ENCODE measurements around the gene DFFB. TPM values are rescaled to one million over a fixed set of nuclear protein-coding genes. Genes with fewer than 3 reads are reported as not detected.

Gene DFFB
- polyA plus RNA-seq, 3 donors: 5.9 to 14.7 (median 6.6) TPM

GRCh38 chr1:3925256-3925655, 68.0 kb downstream of the DFFB start:
- Histone ChIP-seq H3K9me3 (replicated peaks in 1 of 2; ENCODE audit: control insufficient read depth in 1 of 2, insufficient read depth in 1 of 2, low read length in 2 of 2) (no peaks in the 10 kb centered on the region), H2AFZ (ENCODE audit: insufficient read depth, low read depth, low read length, poor library complexity, severe bottlenecking) (no peak overlapping the region), H4K20me1 (ENCODE audit: insufficient read depth, low read length) (no peaks in the 10 kb centered on the region), H3K36me3 (replicated peaks in 1 of 2; ENCODE audit: control insufficient read depth in 1 of 2, insufficient read depth in 2 of 2, low read length in 2 of 2) (no peaks in the 10 kb centered on the region), H3K4me2 (replicated peaks; ENCODE audit: extremely low read depth, low read length, poor library complexity, severe bottlenecking) (no peak overlapping the region), H3K4me3 (replicated peaks in 1 of 3; ENCODE audit: low read depth in 2 of 3, low read length in 3 of 3) (no peak overlapping the region), H3K4me1 (ENCODE audit: control insufficient read depth in 1 of 2, insufficient read depth in 2 of 2, low read length in 2 of 2) (no peaks in the 10 kb centered on the region), H3K27me3 (ENCODE audit: control insufficient read depth in 2 of 2, insufficient read depth in 2 of 2, low read length in 2 of 2) (no peaks in the 10 kb centered on the region), H3K9ac (ENCODE audit: insufficient read depth, low read length, poor library complexity, severe bottlenecking) (no peak overlapping the region), H3K79me2 (ENCODE audit: insufficient read depth, low read length) (no peaks in the 10 kb centered on the region), H3K27ac (ENCODE audit: low read depth in 1 of 2, low read length in 2 of 2) (no peak overlapping the region)
- Mint-ChIP-seq H3K27ac (no peak overlapping the region), H3K4me3 (no peak overlapping the region), H3K9me3 (peaks cover 0 to 6% (median 3%) of the 10 kb centered on the region in 7 donors), H3K36me3 (no peaks in the 10 kb centered on the region), H3K4me1 (no peaks in the 10 kb centered on the region), H3K27me3 (ENCODE audit: low read depth in 3 of 3) (peaks cover 8 to 10% (median 10%) of the 10 kb centered on the region in 3 donors)
- WGBS (ENCODE audit: insufficient coverage): 93% methylated on average over 12 of the region's 12 CpGs
- no peak for TF ChIP-seq CTCF (IDR thresholded peaks at IDR 0.05)
- DNase-seq: no peak
- intact Hi-C loops (cut with micrococcal nuclease): no loop called here

GRCh38 chr1:3925762-3926161, 68.5 kb downstream of the DFFB start:
- H3K79me2 ChIP-seq (ENCODE audit: insufficient read depth, low read length): no peaks in the 10 kb centered on the region
- H3K4me3 ChIP-seq (replicated peaks in 1 of 3; ENCODE audit: low read depth in 2 of 3, low read length in 3 of 3): no peak overlapping the region
- Mint-ChIP-seq H3K27me3 (ENCODE audit: low read depth in 3 of 3) (peaks cover 8 to 10% (median 8%) of the 10 kb centered on the region in 3 donors), H3K9me3 (peaks cover 0 to 9% (median 6%) of the 10 kb centered on the region in 7 donors), H3K4me3 (no peak overlapping the region), H3K4me1 (no peaks in the 10 kb centered on the region), H3K27ac (no peak overlapping the region), H3K36me3 (no peaks in the 10 kb centered on the region)
- TF ChIP-seq CTCF (IDR thresholded peaks at IDR 0.05): no peak
- no peaks in the 10 kb centered on the region for H4K20me1 ChIP-seq (ENCODE audit: insufficient read depth, low read length)
- no peaks in the 10 kb centered on the region for H3K4me1 ChIP-seq (ENCODE audit: control insufficient read depth in 1 of 2, insufficient read depth in 2 of 2, low read length in 2 of 2)
- H2AFZ ChIP-seq (ENCODE audit: insufficient read depth, low read depth, low read length, poor library complexity, severe bottlenecking): no peak overlapping the region
- no peaks in the 10 kb centered on the region for H3K9me3 ChIP-seq (replicated peaks in 1 of 2; ENCODE audit: control insufficient read depth in 1 of 2, insufficient read depth in 1 of 2, low read length in 2 of 2)
- H3K27me3 ChIP-seq (ENCODE audit: control insufficient read depth in 2 of 2, insufficient read depth in 2 of 2, low read length in 2 of 2): no peaks in the 10 kb centered on the region
- H3K4me2 ChIP-seq (replicated peaks; ENCODE audit: extremely low read depth, low read length, poor library complexity, severe bottlenecking): no peak overlapping the region
- intact Hi-C loops (cut with micrococcal nuclease): no loop called here
- no peak for DNase-seq
- WGBS (ENCODE audit: insufficient coverage): 91% methylated on average over 7 of the region's 8 CpGs
- H3K36me3 ChIP-seq (replicated peaks in 1 of 2; ENCODE audit: control insufficient read depth in 1 of 2, insufficient read depth in 2 of 2, low read length in 2 of 2): no peaks in the 10 kb centered on the region
- H3K9ac ChIP-seq (ENCODE audit: insufficient read depth, low read length, poor library complexity, severe bottlenecking): no peak overlapping the region
- no peak overlapping the region for H3K27ac ChIP-seq (ENCODE audit: low read depth in 1 of 2, low read length in 2 of 2)

Data from CD14-positive monocyte (primary cell).